ENCODE measurements around the gene CCDC32. TPM values are rescaled to one million over a fixed set of nuclear protein-coding genes. Genes with fewer than 3 reads are reported as not detected.
A peak's percentile ranks its signal among the peaks of the same experiment; 100 is the strongest.

The CCDC32 gene
- total RNA-seq, 1 experiment from 2014 or later, result 8.9 TPM

DNA sequence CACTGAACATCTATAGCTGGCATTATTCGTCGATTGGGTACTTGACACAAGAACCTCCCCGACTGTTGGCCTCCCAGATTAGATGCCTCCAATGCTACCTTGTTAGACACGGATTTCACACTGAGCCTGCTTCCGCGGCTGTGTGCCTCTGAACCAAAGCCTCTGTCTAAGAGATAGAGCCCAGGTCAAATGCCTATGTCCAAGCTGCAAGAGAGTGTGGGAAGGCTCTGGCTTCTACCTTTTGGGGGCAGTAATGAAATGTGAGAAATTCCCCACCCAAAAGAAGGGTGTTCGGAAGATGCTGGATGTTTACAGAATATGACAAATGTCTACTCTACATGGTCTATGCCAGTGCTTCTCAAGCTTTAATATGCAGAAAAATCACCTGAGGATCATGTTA is 2.3 kb upstream of the CCDC32 start:
- WGBS (ENCODE audit: extremely low coverage, insufficient read length, low lambda C conversion rate), result no CpG with 5 or more reads among the region's 7 CpGs
- no peak overlapping the region for H2AK5ac ChIP-seq (ENCODE audit: insufficient read length, low read length)
- DNase-seq, result peak; percentile 49

More for the DNA sequence above, 2.3 kb upstream of the CCDC32 start:
- H3K23ac ChIP-seq (ENCODE audit: insufficient read length, low read depth, low read length), result no peak overlapping the region
- no peak overlapping the region for H3K4me2 ChIP-seq (ENCODE audit: insufficient read depth, insufficient read length, low read length)
- H2BK20ac ChIP-seq (ENCODE audit: low read depth, low read length, poor library complexity, severe bottlenecking), result no peak overlapping the region
- H3K4me1 ChIP-seq (ENCODE audit: insufficient read depth, low read length), result no peaks in the 10 kb centered on the region
- H3K23me2 ChIP-seq (ENCODE audit: insufficient read length, low read depth, low read length, poor library complexity, severe bottlenecking), result peaks cover 3% of the 10 kb centered on the region
- no peak overlapping the region for H2BK12ac ChIP-seq (ENCODE audit: insufficient read length, low read depth, low read length)
- no peak overlapping the region for H3K14ac ChIP-seq (ENCODE audit: insufficient read depth, low read length)
- TF ChIP-seq, protein P1, sequence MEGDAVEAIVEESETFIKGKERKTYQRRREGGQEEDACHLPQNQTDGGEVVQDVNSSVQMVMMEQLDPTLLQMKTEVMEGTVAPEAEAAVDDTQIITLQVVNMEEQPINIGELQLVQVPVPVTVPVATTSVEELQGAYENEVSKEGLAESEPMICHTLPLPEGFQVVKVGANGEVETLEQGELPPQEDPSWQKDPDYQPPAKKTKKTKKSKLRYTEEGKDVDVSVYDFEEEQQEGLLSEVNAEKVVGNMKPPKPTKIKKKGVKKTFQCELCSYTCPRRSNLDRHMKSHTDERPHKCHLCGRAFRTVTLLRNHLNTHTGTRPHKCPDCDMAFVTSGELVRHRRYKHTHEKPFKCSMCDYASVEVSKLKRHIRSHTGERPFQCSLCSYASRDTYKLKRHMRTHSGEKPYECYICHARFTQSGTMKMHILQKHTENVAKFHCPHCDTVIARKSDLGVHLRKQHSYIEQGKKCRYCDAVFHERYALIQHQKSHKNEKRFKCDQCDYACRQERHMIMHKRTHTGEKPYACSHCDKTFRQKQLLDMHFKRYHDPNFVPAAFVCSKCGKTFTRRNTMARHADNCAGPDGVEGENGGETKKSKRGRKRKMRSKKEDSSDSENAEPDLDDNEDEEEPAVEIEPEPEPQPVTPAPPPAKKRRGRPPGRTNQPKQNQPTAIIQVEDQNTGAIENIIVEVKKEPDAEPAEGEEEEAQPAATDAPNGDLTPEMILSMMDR (conservative IDR thresholded peaks at IDR 0.05), result peak; percentile 63
- Mint-ChIP-seq H3K4me3 (no peak overlapping the region), H3K27me3 (ENCODE audit: low read depth) (peaks cover 2% of the 10 kb centered on the region; the same call in 1 of the 2 replicates), H3K36me3 (ENCODE audit: insufficient read depth in 1 of 3, low read depth in 3 of 3) (peaks cover 2 to 11% (median 9%) of the 10 kb centered on the region in 3 experiments; a peak in 5 of 7 replicates), H3K4me1 (peaks cover 29 to 31% of the 10 kb centered on the region in 2 experiments), H3K27ac (no peak overlapping the region), H3K9me3 (no peaks in the 10 kb centered on the region; a peak in 1 of 5 replicates)
- H3K18ac ChIP-seq (ENCODE audit: insufficient read length, low read depth, low read length), result no peak overlapping the region
- H4K5ac ChIP-seq (ENCODE audit: insufficient read length, low read depth, low read length), result no peak overlapping the region
- H3K27ac ChIP-seq (ENCODE audit: insufficient read length, low read depth, low read length), result no peak overlapping the region
- peaks cover 6% of the 10 kb centered on the region; the same call in 1 of the 2 replicates for H3K79me2 ChIP-seq (ENCODE audit: insufficient read depth, low read length)
- no peak overlapping the region for H4K8ac ChIP-seq (replicated peaks; ENCODE audit: insufficient read length, low read depth, low read length)
- H3K56ac ChIP-seq (ENCODE audit: insufficient read length, low read depth, low read length), result no peak overlapping the region
- no peak overlapping the region for H4K91ac ChIP-seq (ENCODE audit: insufficient read length, low read depth, low read length)
- no peak overlapping the region for H3K9ac ChIP-seq (ENCODE audit: extremely low read depth, insufficient read length, low read length)
- no peaks in the 10 kb centered on the region for H3K27me3 ChIP-seq (ENCODE audit: insufficient read depth, low read length)
- no peak overlapping the region for H2BK120ac ChIP-seq (ENCODE audit: low read depth, low read length, poor library complexity, severe bottlenecking)
- no peak overlapping the region for H2BK5ac ChIP-seq (ENCODE audit: insufficient read length, low read length)
- H4K20me1 ChIP-seq (ENCODE audit: control insufficient read depth, insufficient read depth, insufficient read length), result no peaks in the 10 kb centered on the region
- H2BK15ac ChIP-seq (ENCODE audit: low read depth, low read length), result no peak overlapping the region
- no peak overlapping the region for H2AFZ ChIP-seq (ENCODE audit: low read length)
- H3K79me1 ChIP-seq (ENCODE audit: insufficient read depth, low read depth, low read length, poor library complexity, severe bottlenecking), result no peaks in the 10 kb centered on the region
- no peak overlapping the region for H3T11ph ChIP-seq (ENCODE audit: low read length)
- no peak overlapping the region for H3K4ac ChIP-seq (ENCODE audit: low read depth, low read length)
- no peaks in the 10 kb centered on the region for H3K9me3 ChIP-seq (ENCODE audit: control insufficient read depth, low read depth, low read length)

Measured in H9 (cell line).